Stimulated activated CD4-positive, alpha-beta T cell treated with anti-CD3 and anti-CD28 coated beads, Interleukin-12 subunit alpha, Interleukin-12 subunit beta, amount 100 ng/mL, for 48 hours (primary cell): ENCODE measurements around the gene SST.
"Not testable (repeated sequence)": the region's sequence is repeated elsewhere in the genome, so short reads cannot be mapped to it uniquely, and the experiment has no call there.

Experiments used
- DNase-seq, 3 donors: peaks; one replicate each; pipeline ENCODE4 v3.0.0-alpha.2; 2020; ENCODE audit warnings: low read depth in 2 of 3, low spot score in 1 of 3

SST gene

GRCh38 chr3:187684880-187685279 is 14.7 kb upstream of the SST start:
- no peak for DNase-seq

- no peak for DNase-seq
Observed at GRCh38 chr3:187684444-187684843, 14.2 kb upstream of the SST start.

GRCh38 chr3:187681756-187682155 is 11.6 kb upstream of the SST start:
- not testable (repeated sequence) for DNase-seq

GRCh38 chr3:187679638-187680396 is 9.6 kb upstream of the SST start:
- peak; percentile 46 to 70 (median 58) for DNase-seq

- peak in 2 of 3 donors; percentile 5 to 33 for DNase-seq
Observed at GRCh38 chr3:187678726-187679268, 8.6 kb upstream of the SST start.

- no peak for DNase-seq
Observed at GRCh38 chr3:187677604-187678003, 7.4 kb upstream of the SST start.

- no peak for DNase-seq
Observed at GRCh38 chr3:187673012-187673411, 2.8 kb upstream of the SST start.

- no peak for DNase-seq
Observed at GRCh38 chr3:187667526-187667925, 2.7 kb downstream of the SST start.

- no peak for DNase-seq
Observed at GRCh38 chr3:187665764-187666402, 4.3 kb downstream of the SST start.

- DNase-seq: no peak
Observed at GRCh38 chr3:187665010-187665409, 5.2 kb downstream of the SST start.

GRCh38 chr3:187662848-187663409 is 7.3 kb downstream of the SST start:
- DNase-seq: no peak

- no peak for DNase-seq
Observed at GRCh38 chr3:187661267-187661666, 8.9 kb downstream of the SST start.

- DNase-seq: no peak
Observed at GRCh38 chr3:187651282-187651681, 18.9 kb downstream of the SST start.

GRCh38 chr3:187648177-187648576 is 22.0 kb downstream of the SST start:
- DNase-seq: no peak

GRCh38 chr3:187646906-187647660 is 23.1 kb downstream of the SST start:
- DNase-seq: no peak

GRCh38 chr3:187645379-187645778 is 24.8 kb downstream of the SST start:
- not testable (repeated sequence) for DNase-seq

- DNase-seq: no peak
Observed at GRCh38 chr3:187642861-187643260, 27.3 kb downstream of the SST start.

- no peak for DNase-seq
Observed at GRCh38 chr3:187641320-187642016, 28.7 kb downstream of the SST start.

GRCh38 chr3:187640569-187641059 is 29.6 kb downstream of the SST start:
- DNase-seq: no peak

GRCh38 chr3:187639927-187640568 is 30.1 kb downstream of the SST start:
- DNase-seq: no peak
